ENCODE measurements around the gene PRKG1.

Gene PRKG1

DNA sequence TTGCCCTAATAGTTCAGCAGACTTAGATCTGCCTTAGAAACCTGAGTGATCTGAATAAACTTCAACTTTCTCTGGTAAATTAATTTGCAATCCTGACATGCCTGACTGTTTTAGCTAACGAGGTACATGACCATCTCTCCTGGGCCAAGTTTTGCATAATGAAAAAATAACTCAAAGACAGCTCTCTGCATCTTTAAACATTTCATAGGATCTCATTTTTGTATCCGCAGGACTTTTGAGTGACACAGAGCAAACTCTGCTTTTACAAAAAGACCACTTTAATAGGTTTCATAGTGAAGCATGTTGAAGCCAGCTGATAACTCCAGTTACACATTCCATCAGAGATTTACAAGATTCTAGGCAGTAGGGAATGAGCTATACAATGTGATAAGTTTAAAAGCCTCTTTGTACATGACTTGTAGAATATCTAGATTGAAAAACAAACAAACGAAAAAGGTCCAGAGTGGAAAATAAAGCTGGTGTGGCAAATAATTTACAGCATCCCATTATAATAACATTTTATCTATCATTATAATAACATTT, 2.1 kb downstream of the PRKG1 start:
- no peak for DNase-seq (ENCODE audit: low spot score)

GRCh38 chr10:51077074-51077473, 2.8 kb downstream of the PRKG1 start:
- DNase-seq (ENCODE audit: low spot score), result no peak

DNA sequence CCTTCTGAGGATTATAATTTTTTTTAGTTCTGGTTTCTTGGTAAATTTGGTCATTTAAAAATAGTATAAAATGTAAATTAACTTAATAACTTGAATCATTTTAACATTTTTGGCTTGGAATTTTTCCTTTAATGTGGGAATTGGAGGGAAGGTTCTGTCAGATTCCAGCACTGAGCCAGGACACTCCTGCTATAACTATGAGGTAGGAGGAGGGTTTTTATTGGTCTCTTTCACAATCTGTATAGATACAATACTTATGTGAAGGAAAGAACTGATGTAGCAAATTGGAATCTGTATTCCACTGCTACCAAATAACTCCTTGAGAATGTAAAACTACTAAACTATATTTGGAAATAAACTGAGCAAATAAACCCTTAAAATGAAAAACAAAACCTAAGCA, 3.2 kb downstream of the PRKG1 start:
- DNase-seq (ENCODE audit: low spot score), result no peak

- no peak for DNase-seq (ENCODE audit: low spot score)
Observed at GRCh38 chr10:51079331-51079730, 5.0 kb downstream of the PRKG1 start.

DNA sequence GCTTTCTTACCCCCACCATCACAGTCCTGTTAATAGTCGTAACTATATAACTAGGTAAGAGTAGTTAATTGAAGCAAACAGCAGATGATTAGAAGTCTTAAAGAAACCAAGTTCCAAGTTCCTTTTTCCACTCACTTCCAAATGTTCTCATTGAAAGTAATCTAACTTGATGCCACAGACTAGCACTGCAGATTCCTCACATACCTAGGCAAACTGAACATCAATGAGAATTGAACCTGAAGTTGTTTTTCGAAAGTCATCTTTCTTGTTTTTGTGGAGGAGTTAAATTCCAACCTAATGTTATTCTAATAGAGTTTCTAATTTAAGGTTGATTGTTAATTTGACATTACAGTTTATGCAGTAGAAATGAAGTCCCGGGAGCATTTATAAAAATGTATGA, 5.5 kb downstream of the PRKG1 start:
- DNase-seq (ENCODE audit: low spot score), result no peak

- no peak for DNase-seq (ENCODE audit: low spot score)
Observed at GRCh38 chr10:51080311-51081006, 6.2 kb downstream of the PRKG1 start.

DNA sequence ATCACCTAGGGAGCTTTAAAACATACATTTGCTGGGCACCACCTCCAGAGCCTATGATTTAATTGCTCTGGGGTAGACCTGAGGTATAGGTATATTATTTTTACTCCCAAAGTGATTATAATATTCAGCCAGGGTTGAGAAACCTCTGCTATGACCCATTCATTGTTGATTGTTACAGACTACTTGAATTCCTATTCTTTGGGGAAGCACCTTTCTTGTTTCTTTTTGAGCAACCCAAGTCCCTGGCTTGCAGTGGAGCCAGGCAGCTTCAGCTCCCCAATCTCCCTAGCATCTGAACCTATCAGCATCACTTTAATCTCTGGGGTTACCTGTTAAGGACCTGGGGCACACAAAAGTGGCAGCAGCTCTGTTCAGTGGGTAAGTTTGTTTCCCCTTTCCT, 8.6 kb downstream of the PRKG1 start:
- no peak for DNase-seq (ENCODE audit: low spot score)

DNA sequence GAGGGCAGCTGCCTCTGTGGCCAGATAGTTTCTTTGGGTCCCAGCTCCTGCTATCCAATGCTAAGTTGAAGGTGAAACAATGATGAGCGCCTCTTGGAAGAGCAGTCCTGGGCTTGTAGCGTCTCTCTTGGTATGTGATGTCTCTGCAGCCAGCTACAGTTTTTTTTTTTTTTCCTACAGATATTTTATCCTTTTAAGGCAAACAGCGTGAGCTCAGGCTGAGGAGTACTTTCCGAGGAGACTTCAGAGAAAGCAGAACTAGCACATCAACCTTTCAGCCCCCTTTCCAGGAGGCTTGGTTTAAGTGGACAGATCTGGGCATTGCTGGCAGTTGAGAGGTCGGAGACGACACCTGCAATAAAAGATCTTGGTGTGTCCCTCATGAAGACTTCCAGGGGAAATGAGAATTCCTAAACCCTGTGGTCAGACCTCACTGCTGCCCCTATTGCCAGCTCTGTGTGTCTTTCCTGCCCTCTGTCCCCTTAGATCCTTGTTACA, 9.1 kb downstream of the PRKG1 start:
- DNase-seq (ENCODE audit: low spot score), result no peak

DNA sequence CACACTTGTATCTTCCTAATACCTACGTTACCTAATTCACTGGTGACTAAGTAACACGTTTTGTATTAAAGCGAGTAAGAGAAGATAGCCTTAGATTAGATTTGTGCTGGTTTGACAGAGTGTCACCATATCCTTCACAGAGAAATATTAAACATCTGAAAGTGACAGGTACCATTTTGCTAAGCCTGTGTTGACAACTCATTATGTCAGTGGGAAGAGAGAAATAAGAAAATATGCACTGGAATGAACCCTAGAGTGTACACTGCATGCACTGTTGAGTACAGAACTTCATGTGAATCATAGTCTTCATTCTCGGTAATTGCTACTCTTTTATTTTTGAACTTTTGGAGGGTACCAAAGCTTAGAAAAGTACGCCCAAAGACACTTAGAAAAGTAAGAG, 10.9 kb downstream of the PRKG1 start:
- no peak for DNase-seq (ENCODE audit: low spot score)

- no peak for DNase-seq (ENCODE audit: low spot score)
Observed at GRCh38 chr10:51086710-51087109, 12.4 kb downstream of the PRKG1 start.

DNA sequence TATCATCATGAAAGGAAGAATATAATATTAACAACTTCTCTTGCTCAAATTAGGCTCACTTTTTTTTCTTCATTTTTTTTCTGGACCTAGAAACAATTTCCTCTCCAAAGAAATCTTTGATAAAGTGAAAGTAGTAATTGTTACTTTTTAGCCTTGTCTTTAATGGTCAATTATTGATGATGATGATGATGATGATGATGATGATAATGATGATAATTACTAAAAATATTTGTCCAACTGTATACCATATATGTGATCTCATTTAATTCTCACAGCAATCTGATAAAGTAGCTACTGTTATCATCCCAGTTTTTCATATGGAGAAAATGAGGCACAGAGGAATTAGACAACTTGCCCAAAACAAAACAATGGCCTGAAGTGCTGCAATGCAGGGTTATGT, 12.8 kb downstream of the PRKG1 start:
- no peak for DNase-seq (ENCODE audit: low spot score)

GRCh38 chr10:51090190-51090589, 15.9 kb downstream of the PRKG1 start:
- DNase-seq (ENCODE audit: low spot score), result no peak

GRCh38 chr10:51092402-51092801, 18.1 kb downstream of the PRKG1 start:
- no peak for DNase-seq (ENCODE audit: low spot score)

GRCh38 chr10:51095444-51095843, 21.2 kb downstream of the PRKG1 start:
- no peak for DNase-seq (ENCODE audit: low spot score)

DNA sequence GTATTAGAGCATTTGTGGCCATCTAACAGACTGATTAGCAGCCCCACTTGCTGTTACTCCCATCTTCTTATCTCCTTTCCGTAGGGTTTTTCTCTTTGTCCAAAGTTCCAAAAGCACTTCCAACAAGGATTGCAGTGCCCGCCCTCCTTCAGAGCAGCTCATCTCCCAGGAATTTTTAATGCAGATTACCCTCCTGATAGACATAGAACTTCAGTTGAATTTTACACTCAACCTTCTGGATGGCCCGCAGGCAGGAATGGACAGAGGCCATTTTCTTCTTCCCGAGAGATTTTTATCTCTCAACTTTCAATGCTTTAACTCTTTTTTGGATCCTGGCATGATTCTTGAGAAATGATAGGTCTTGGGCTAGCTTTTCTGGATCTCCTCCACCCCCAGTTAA, 23.3 kb downstream of the PRKG1 start:
- DNase-seq (ENCODE audit: low spot score), result peak; percentile 21

DNA sequence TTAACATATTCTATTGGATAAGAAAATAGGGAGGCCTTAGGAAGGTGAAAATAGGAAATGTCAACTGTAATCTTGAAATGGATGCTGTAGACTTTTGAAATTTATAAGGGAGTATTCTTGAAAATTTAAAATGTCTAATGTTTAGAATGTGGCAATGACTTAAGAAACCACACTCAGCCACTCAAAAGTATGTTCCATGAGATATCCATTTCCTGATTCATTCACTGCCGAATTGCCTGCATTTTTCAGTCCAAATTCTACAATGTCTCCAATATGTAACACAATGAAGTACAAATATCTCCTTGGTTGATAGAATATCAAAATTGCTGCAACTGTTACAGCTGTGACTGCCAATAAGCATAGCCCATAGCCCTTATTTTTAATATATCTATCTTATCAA, 25.9 kb downstream of the PRKG1 start:
- no peak for DNase-seq (ENCODE audit: low spot score)

- peak; percentile 25 for DNase-seq (ENCODE audit: low spot score)
Observed at GRCh38 chr10:51103554-51104217, 29.4 kb downstream of the PRKG1 start.

- no peak for DNase-seq (ENCODE audit: low spot score)
Observed at GRCh38 chr10:51106311-51106945, 32.1 kb downstream of the PRKG1 start.

DNA sequence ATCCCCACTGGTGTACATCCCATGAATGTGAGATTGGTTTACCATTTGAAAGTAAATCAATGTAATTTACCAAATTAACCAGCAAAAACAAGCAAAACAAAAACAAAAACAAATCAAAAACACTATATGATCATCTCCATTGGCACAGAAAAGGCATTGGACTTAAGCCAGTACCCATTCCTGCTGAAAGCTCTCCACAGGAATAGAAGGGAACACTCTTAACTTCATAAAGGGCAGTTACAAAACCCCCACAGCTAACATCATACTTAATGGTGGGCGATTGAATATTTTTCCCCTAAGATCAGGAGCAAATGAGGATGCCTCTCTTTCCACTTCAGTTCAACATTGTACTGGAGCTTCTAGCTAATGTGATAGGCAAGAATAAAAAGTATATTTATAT, 34.1 kb downstream of the PRKG1 start:
- DNase-seq (ENCODE audit: low spot score), result no peak

- no peak for DNase-seq (ENCODE audit: low spot score)
Observed at GRCh38 chr10:51109801-51110533, 35.7 kb downstream of the PRKG1 start.

DNA sequence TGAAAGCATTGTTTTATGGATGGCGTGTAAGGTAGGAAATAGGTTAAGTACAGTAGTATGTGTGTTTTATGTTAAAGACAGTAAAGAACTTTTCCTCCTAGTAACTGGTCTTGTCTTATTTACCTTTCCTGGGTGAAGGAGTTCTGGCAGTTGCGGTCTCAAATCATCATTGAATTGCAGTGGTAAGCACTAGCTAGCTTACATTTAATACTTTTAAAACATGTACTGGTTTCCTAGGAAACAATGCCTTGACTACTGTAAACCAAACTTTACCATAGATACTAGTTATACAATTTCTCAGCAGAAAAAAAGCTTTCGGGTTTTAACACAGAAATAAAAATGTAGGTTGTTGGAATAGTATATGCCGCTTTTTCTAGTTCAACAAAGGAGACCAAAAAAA, 37.7 kb downstream of the PRKG1 start:
- no peak for DNase-seq (ENCODE audit: low spot score)

DNA sequence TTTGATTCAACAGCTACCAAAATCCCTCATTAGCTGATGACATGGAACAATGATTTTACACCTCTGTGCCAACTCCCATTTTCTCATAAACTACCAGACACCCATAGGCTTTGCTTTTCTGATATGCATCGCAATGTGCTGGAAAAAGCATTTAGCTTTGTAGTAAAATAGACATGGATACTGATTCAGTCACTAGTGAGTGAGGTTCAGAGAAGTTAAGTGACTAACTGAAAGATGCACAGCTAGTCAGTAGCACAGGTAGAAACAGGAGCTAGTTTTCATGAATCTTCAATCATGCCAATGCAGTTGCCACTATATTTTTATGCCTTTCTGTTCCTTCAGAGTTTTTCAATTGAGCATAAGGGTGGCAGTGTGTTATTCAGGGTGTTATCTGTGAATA, 38.7 kb downstream of the PRKG1 start:
- DNase-seq (ENCODE audit: low spot score), result no peak

All from COLO829 (cell line).